HepG2 (cell line): ENCODE results near the gene PYGO1. TPM values are rescaled to one million over a fixed set of nuclear protein-coding genes. Genes with fewer than 3 reads are reported as not detected.

ENCODE experiments used
- CBX2 ChIP-seq, 2 experiments: fragments of 200-600 bp in 1 of 2; sonication (generic); formaldehyde crosslinking in 1 of 2; IDR thresholded peaks; 2 replicates each; pipeline versions ENCODE4 v1.7.0 to v1.8.1; 2018 to 2022; ENCODE audit warnings: low read depth in 2 of 2, low read length in 1 of 2, mild to moderate bottlenecking in 1 of 2, missing genetic modification reagents in 1 of 2
- CCDC6 ChIP-seq: sonication (generic); formaldehyde crosslinking; IDR thresholded peaks from 2 replicates; pipeline ENCODE4 v1.8.1; 2022; ENCODE audit warnings: mild to moderate bottlenecking, missing genetic modification reagents, moderate library complexity
- CEBPG ChIP-seq: IDR thresholded peaks from 2 replicates; pipeline ENCODE4 v1.6.1; 2016
- CHD2 ChIP-seq: IDR thresholded peaks from 2 replicates; pipeline ENCODE4 v1.6.1; 2011; ENCODE audit warnings: low read depth, low read length, improper control_type of control experiment
- FOXP1 ChIP-seq, 2 experiments: fragments of 450-650 bp in 1 of 2; IDR thresholded peaks; 2 replicates each; pipeline ENCODE4 v1.6.1; 2017 to 2018; ENCODE audit warnings: antibody characterized with exemption in 1 of 2
- GATAD2A ChIP-seq: IDR thresholded peaks from 2 replicates; pipeline ENCODE4 v1.6.1; 2016
- GTF3A ChIP-seq: sonication (generic); formaldehyde crosslinking; conservative IDR thresholded peaks from 2 replicates; pipeline ENCODE4 v1.4.0; 2020; ENCODE audit warnings: mild to moderate bottlenecking, missing genetic modification reagents
- HCFC1 ChIP-seq: fragments of 150-350 bp; IDR thresholded peaks from 2 replicates; pipeline ENCODE4 v1.6.1; 2014; ENCODE audit warnings: low read depth, low read length
- NFATC3 ChIP-seq: sonication (generic); formaldehyde crosslinking; IDR thresholded peaks from 2 replicates; pipeline ENCODE4 v1.5.1; 2020; ENCODE audit warnings: mild to moderate bottlenecking, missing genetic modification reagents
- NR2F2 ChIP-seq: IDR thresholded peaks from 2 replicates; pipeline ENCODE4 v1.6.1; 2012; ENCODE audit warnings: low read depth, inconsistent platforms, borderline replicate concordance
- PAF1 ChIP-seq: IDR thresholded peaks from 2 replicates; pipeline ENCODE4 v1.6.1; 2016; ENCODE audit warnings: missing genetic modification reagents, missing compliant biosample characterization
- RCOR2 ChIP-seq: IDR thresholded peaks from 2 replicates; pipeline ENCODE4 v1.6.1; 2016; ENCODE audit warnings: missing biosample characterization, missing genetic modification reagents
- RELA ChIP-seq: sonication (generic); formaldehyde crosslinking; IDR thresholded peaks from 2 replicates; pipeline ENCODE4 v1.4.0; 2020; ENCODE audit warnings: missing genetic modification reagents
- ZNF101 ChIP-seq: sonication (generic); formaldehyde crosslinking; IDR thresholded peaks from 2 replicates; pipeline ENCODE4 v1.4.0; 2020; ENCODE audit warnings: mild to moderate bottlenecking, low read depth, missing genetic modification reagents, borderline replicate concordance
- ZNF331 ChIP-seq: sonication (generic); formaldehyde crosslinking; IDR thresholded peaks from 2 replicates; pipeline ENCODE4 v1.4.0; 2020; ENCODE audit warnings: missing genetic modification reagents
- ZNF563 ChIP-seq: sonication (generic); formaldehyde crosslinking; IDR thresholded peaks from 2 replicates; pipeline ENCODE4 v1.8.0; 2022; ENCODE audit warnings: mild to moderate bottlenecking, moderate library complexity, missing genetic modification reagents
- ZNF773 ChIP-seq: sonication (generic); formaldehyde crosslinking; IDR thresholded peaks from 2 replicates; pipeline ENCODE4 v1.4.0; 2020; ENCODE audit warnings: missing genetic modification reagents, borderline replicate concordance
- ZSCAN30 ChIP-seq: sonication (generic); formaldehyde crosslinking; IDR thresholded peaks from 2 replicates; pipeline ENCODE4 v1.5.0; 2020; ENCODE audit warnings: mild to moderate bottlenecking, missing genetic modification reagents
- polyA plus RNA-seq, 8 experiments: library from polyadenylated mRNA; depleted of rRNA in 3 of 8; stranded (reverse) in 7 of 8; unstranded in 1 of 8; fragments of >200 nt; fragmentation: Illumina TruSeq in 4 of 8; extraction: Trizol in 4 of 8; gene quantifications; 2 replicates each; pipeline versions ENCODE4 v1.2.1 to v1.2.3, GENCODE V29; 2011 to 2016; ENCODE audit warnings: low read depth in 4 of 8, missing spikeins in 1 of 8, mixed read lengths in 1 of 8; ENCODE audit not compliant: insufficient read depth in 1 of 8
- total RNA-seq, 5 experiments: library from RNA; depleted of rRNA; stranded (reverse); fragments of >200 nt; fragmentation: Illumina TruSeq; extraction: Trizol; gene quantifications; 2 replicates each; pipeline ENCODE4 v1.2.3, GENCODE V29; 2016; ENCODE audit warnings: low read depth in 1 of 5
- TF ChIP-seq, protein P1 (sequence below): sonication (generic); formaldehyde crosslinking; IDR thresholded peaks from 2 replicates; pipeline ENCODE4 v1.4.0; 2020; ENCODE audit warnings: mild to moderate bottlenecking, missing genetic modification reagents
- TF ChIP-seq, protein P2 (sequence below): sonication (generic); formaldehyde crosslinking; IDR thresholded peaks from 2 replicates; pipeline ENCODE4 v1.8.0; 2022; ENCODE audit warnings: missing genetic modification reagents, mild to moderate bottlenecking, moderate library complexity, borderline replicate concordance
- TF ChIP-seq, protein P3 (sequence below): sonication (generic); formaldehyde crosslinking; IDR thresholded peaks from 2 replicates; pipeline ENCODE4 v1.4.0; 2020; ENCODE audit warnings: mild to moderate bottlenecking, missing genetic modification reagents
- TF ChIP-seq, protein P4 (sequence below): sonication (generic); formaldehyde crosslinking; conservative IDR thresholded peaks from 2 replicates; pipeline ENCODE4 v1.4.0; 2020; ENCODE audit warnings: missing genetic modification reagents
- TF ChIP-seq, protein P5 (sequence below): sonication (generic); IDR thresholded peaks from 2 replicates; pipeline ENCODE4 v1.6.1; 2016; ENCODE audit warnings: low read depth, borderline replicate concordance

Gene PYGO1
- total and polyA plus RNA-seq, 2 of the 13 experiments (the other 11 are each of a cell fraction or from before 2014, with no cell fraction given): 1.1 to 1.8 TPM

DNA sequence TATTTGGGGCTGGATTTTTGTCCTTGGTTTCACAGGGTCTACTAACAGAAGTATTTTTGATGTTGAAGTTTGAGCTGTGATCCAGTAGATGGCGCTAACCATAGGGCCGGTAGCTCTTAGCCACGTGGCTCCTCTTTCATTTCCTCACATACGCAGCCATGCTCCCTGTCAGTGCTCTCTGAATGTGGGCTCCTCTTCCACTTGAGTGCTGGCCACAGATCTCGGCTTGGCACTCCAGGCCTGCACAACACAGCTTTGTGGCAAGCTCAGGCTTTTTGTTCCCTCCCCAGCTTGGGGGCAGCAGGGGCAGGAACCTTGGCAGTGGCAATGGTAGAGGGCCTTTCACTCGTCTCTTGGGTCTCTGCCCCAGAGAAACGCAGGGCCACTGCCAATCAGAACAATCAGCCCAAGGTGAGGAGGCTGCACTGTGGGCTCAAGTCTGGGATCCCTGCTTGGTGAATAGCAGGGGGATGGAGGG lies 61.5 kb downstream of the PYGO1 start (continued):
- TF ChIP-seq RELA: no peak
- TF ChIP-seq CCDC6 (CRISPR knock-in tag): no peak
- TF ChIP-seq ZNF101 (CRISPR knock-in tag): no peak
- no peak for TF ChIP-seq NR2F2
- TF ChIP-seq, protein P1, sequence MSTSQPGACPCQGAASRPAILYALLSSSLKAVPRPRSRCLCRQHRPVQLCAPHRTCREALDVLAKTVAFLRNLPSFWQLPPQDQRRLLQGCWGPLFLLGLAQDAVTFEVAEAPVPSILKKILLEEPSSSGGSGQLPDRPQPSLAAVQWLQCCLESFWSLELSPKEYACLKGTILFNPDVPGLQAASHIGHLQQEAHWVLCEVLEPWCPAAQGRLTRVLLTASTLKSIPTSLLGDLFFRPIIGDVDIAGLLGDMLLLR (CRISPR knock-in tag): peak; percentile 78; the same call in 1 of the 2 replicates
- no peak for TF ChIP-seq RCOR2 (CRISPR knock-in tag)
- no peak for TF ChIP-seq ZSCAN30 (CRISPR knock-in tag)
- no peak for TF ChIP-seq HCFC1
- TF ChIP-seq NFATC3 (CRISPR knock-in tag): no peak
- TF ChIP-seq CEBPG (CRISPR knock-in tag): 0 out of 2 replicates have a peak, but pooled peaks have one; percentile 24
- TF ChIP-seq, protein P2, sequence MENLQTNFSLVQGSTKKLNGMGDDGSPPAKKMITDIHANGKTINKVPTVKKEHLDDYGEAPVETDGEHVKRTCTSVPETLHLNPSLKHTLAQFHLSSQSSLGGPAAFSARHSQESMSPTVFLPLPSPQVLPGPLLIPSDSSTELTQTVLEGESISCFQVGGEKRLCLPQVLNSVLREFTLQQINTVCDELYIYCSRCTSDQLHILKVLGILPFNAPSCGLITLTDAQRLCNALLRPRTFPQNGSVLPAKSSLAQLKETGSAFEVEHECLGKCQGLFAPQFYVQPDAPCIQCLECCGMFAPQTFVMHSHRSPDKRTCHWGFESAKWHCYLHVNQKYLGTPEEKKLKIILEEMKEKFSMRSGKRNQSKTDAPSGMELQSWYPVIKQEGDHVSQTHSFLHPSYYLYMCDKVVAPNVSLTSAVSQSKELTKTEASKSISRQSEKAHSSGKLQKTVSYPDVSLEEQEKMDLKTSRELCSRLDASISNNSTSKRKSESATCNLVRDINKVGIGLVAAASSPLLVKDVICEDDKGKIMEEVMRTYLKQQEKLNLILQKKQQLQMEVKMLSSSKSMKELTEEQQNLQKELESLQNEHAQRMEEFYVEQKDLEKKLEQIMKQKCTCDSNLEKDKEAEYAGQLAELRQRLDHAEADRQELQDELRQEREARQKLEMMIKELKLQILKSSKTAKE: no peak
- 0 out of 2 replicates have a peak, but pooled peaks have one; percentile 21 for TF ChIP-seq GATAD2A (CRISPR knock-in tag)
- no peak for TF ChIP-seq PAF1 (CRISPR knock-in tag)
- no peak for TF ChIP-seq CBX2 (IDR thresholded peaks at IDR 0.05; ENCODE audit: low read depth, low read length)
- TF ChIP-seq CBX2 (CRISPR knock-in tag; IDR thresholded peaks at IDR 0.05; ENCODE audit: low read depth): no peak
- 0 out of 2 replicates have a peak, but pooled peaks have one; percentile 41 for TF ChIP-seq ZNF773
- no peak for TF ChIP-seq GTF3A (CRISPR knock-in tag)
- TF ChIP-seq, protein P3, sequence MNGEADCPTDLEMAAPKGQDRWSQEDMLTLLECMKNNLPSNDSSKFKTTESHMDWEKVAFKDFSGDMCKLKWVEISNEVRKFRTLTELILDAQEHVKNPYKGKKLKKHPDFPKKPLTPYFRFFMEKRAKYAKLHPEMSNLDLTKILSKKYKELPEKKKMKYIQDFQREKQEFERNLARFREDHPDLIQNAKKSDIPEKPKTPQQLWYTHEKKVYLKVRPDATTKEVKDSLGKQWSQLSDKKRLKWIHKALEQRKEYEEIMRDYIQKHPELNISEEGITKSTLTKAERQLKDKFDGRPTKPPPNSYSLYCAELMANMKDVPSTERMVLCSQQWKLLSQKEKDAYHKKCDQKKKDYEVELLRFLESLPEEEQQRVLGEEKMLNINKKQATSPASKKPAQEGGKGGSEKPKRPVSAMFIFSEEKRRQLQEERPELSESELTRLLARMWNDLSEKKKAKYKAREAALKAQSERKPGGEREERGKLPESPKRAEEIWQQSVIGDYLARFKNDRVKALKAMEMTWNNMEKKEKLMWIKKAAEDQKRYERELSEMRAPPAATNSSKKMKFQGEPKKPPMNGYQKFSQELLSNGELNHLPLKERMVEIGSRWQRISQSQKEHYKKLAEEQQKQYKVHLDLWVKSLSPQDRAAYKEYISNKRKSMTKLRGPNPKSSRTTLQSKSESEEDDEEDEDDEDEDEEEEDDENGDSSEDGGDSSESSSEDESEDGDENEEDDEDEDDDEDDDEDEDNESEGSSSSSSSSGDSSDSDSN: no peak
- TF ChIP-seq, protein P4, sequence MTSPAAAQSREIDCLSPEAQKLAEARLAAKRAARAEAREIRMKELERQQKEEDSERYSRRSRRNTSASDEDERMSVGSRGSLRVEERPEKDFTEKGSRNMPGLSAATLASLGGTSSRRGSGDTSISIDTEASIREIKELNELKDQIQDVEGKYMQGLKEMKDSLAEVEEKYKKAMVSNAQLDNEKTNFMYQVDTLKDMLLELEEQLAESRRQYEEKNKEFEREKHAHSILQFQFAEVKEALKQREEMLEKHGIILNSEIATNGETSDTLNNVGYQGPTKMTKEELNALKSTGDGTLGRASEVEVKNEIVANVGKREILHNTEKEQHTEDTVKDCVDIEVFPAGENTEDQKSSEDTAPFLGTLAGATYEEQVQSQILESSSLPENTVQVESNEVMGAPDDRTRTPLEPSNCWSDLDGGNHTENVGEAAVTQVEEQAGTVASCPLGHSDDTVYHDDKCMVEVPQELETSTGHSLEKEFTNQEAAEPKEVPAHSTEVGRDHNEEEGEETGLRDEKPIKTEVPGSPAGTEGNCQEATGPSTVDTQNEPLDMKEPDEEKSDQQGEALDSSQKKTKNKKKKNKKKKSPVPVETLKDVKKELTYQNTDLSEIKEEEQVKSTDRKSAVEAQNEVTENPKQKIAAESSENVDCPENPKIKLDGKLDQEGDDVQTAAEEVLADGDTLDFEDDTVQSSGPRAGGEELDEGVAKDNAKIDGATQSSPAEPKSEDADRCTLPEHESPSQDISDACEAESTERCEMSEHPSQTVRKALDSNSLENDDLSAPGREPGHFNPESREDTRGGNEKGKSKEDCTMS (CRISPR knock-in tag): no peak
- TF ChIP-seq, protein P5, sequence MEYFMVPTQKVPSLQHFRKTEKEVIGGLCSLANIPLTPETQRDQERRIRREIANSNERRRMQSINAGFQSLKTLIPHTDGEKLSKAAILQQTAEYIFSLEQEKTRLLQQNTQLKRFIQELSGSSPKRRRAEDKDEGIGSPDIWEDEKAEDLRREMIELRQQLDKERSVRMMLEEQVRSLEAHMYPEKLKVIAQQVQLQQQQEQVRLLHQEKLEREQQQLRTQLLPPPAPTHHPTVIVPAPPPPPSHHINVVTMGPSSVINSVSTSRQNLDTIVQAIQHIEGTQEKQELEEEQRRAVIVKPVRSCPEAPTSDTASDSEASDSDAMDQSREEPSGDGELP: no peak
- no peak for TF ChIP-seq CHD2
- peak; percentile 30; the same call in 1 of the 2 replicates for TF ChIP-seq ZNF331
- no peak for TF ChIP-seq FOXP1 (IDR thresholded peaks at IDR 0.05)
- TF ChIP-seq FOXP1 (CRISPR knock-in tag; IDR thresholded peaks at IDR 0.05): no peak
- no peak; the same call in 1 of the 2 replicates for TF ChIP-seq ZNF563 (CRISPR knock-in tag)
